HCT116 (cell line): ENCODE measurements around the gene GPX7. TPM values are rescaled to one million over a fixed set of nuclear protein-coding genes. Genes with fewer than 3 reads are reported as not detected.

ENCODE experiments used
- ATAC-seq: fragments of 200-7000 bp; cut with Tn5 transposase; 2 replicates; pipeline ENCODE4 v1.9.1; 2020; ENCODE audit warnings: mild to moderate bottlenecking, moderate library complexity
- BruUV-seq: library from RNA; stranded (reverse); fragments of 400-500 nt; replicated peaks from 2 replicates; lab custom pipeline; 2021; lab: Mats Ljungman, UMichigan
- CTCF ChIA-PET: fragments of 300-600 bp; sonication (Branson Sonifier 250); formaldehyde crosslinking; loops from one replicate; lab custom pipeline; 2021; ENCODE audit warnings: antibody characterized with exemption; lab: Charles Lee
- POLR2A ChIA-PET: fragments of 300-600, 350-600 bp; sonication (Branson Sonifier 250); formaldehyde crosslinking; loops from one replicate; lab custom pipeline; 2021; ENCODE audit warnings: antibody characterized with exemption; lab: Charles Lee
- RAD21 ChIA-PET, 2 experiments: fragments of 300-600 bp; sonication (Branson Sonifier 250); formaldehyde crosslinking; loops; one replicate each; lab custom pipeline; 2023; ENCODE audit warnings: low total read pairs in 2 of 2; ENCODE audit not compliant: uncharacterized antibody in 2 of 2, unreplicated experiment in 2 of 2, low non-redundant PET in 1 of 2; lab: Charles Lee
- DNase-seq: peaks from one replicate; pipeline ENCODE4 v3.0.0-alpha.2; 2010; ENCODE audit warnings: low read depth, low spot score
- H2AFZ ChIP-seq: fragments of 200-600 bp; shearing (Covaris generic), sonication (generic); 2 replicates; pipeline ENCODE4 v1.6.1; 2017; ENCODE audit warnings: low read depth, mixed run types, mixed read lengths, antibody characterized with exemption, low read length; ENCODE audit not compliant: poor library complexity, severe bottlenecking
- H3K27ac ChIP-seq: 2 replicates; pipeline ENCODE4 v1.5.1; 2012; ENCODE audit warnings: low read depth, low read length
- H3K27me3 ChIP-seq: fragments of 200-600 bp; sonication (generic); 2 replicates; pipeline ENCODE4 v1.6.1; 2016; ENCODE audit warnings: mixed run types, low read length, mixed read lengths; ENCODE audit not compliant: insufficient read depth
- H3K36me3 ChIP-seq, 2 experiments: fragments of 200-500 bp in 1 of 2; fragments of 200-600 bp in 1 of 2; sonication (Bioruptor generic) in 1 of 2; sonication (generic) in 1 of 2; 2 replicates each; pipeline versions ENCODE4 v1.5.1 to v1.6.1; 2014 to 2016; ENCODE audit warnings: low read length in 2 of 2, inconsistent platforms in 1 of 2, mixed read lengths in 1 of 2, mixed run types in 1 of 2; ENCODE audit not compliant: insufficient read depth in 2 of 2, control insufficient read depth in 1 of 2
- H3K4me1 ChIP-seq, 2 experiments: fragments of 200-600 bp in 1 of 2; sonication (generic) in 1 of 2; 2 replicates each; pipeline versions ENCODE4 v1.5.1 to v1.6.1; 2012 to 2017; ENCODE audit warnings: low read length in 2 of 2, inconsistent platforms in 1 of 2, mild to moderate bottlenecking in 1 of 2, mixed read lengths in 1 of 2, mixed run types in 1 of 2, moderate library complexity in 1 of 2; ENCODE audit not compliant: insufficient read depth in 2 of 2, control insufficient read depth in 1 of 2
- H3K4me2 ChIP-seq: fragments of 200-600 bp; sonication (generic); 2 replicates; pipeline ENCODE4 v1.6.1; 2017; ENCODE audit warnings: mixed run types, low read length, mixed read lengths
- H3K4me3 ChIP-seq, 2 experiments: fragments of 200-600 bp in 1 of 2; sonication (generic) in 1 of 2; replicated peaks in 1 of 2; 2 replicates each; pipeline ENCODE4 v1.5.1; 2011 to 2016; ENCODE audit warnings: low read length in 2 of 2, control low read depth in 1 of 2, low read depth in 1 of 2, mild to moderate bottlenecking in 1 of 2, mixed read lengths in 1 of 2, mixed run types in 1 of 2
- H3K79me2 ChIP-seq: fragments of 200-600 bp; sonication (generic); 2 replicates; pipeline ENCODE4 v1.6.1; 2017; ENCODE audit warnings: mild to moderate bottlenecking, mixed run types, low read length, moderate library complexity, mixed read lengths; ENCODE audit not compliant: insufficient read depth
- H3K9ac ChIP-seq: fragments of 200-600 bp; sonication (generic); 2 replicates; pipeline ENCODE4 v1.6.1; 2016; ENCODE audit warnings: low read length, mixed read lengths
- H3K9me2 ChIP-seq: fragments of 200-600 bp; sonication (generic), shearing (Covaris generic); 2 replicates; pipeline ENCODE4 v1.6.1; 2017; ENCODE audit warnings: mixed run types, mild to moderate bottlenecking, moderate library complexity; ENCODE audit not compliant: insufficient read depth
- H3K9me3 ChIP-seq, 2 experiments: fragments of 200-500 bp in 1 of 2; fragments of 200-600 bp in 1 of 2; sonication (Bioruptor generic) in 1 of 2; sonication (generic) in 1 of 2; 2 replicates each; pipeline ENCODE4 v1.6.1; 2014 to 2017; ENCODE audit warnings: low read length in 2 of 2, mixed read lengths in 2 of 2, inconsistent platforms in 1 of 2, low read depth in 1 of 2, mild to moderate bottlenecking in 1 of 2, mixed run types in 1 of 2, moderate library complexity in 1 of 2; ENCODE audit not compliant: control insufficient read depth in 1 of 2, insufficient read depth in 1 of 2
- H4K20me1 ChIP-seq: fragments of 200-600 bp; sonication (generic), shearing (Covaris generic); 2 replicates; pipeline ENCODE4 v1.6.1; 2017; ENCODE audit warnings: mixed run types, mild to moderate bottlenecking, moderate library complexity; ENCODE audit not compliant: insufficient read depth
- CBX3 ChIP-seq: IDR thresholded peaks from 2 replicates; pipeline ENCODE4 v1.6.1; 2012; ENCODE audit warnings: low read depth
- ELF1 ChIP-seq: IDR thresholded peaks from 2 replicates; pipeline ENCODE4 v1.6.1; 2012; ENCODE audit warnings: low read depth, borderline replicate concordance
- EZH2phosphoT487 ChIP-seq: fragments of 200-600 bp; IDR thresholded peaks from 2 replicates; pipeline ENCODE4 v1.6.1; 2018; ENCODE audit warnings: antibody characterized with exemption, borderline replicate concordance
- ZFX ChIP-seq: fragments of 450-650 bp; IDR thresholded peaks from 2 replicates; pipeline ENCODE4 v1.6.1; 2017
- ZNF274 ChIP-seq: fragments of 200-500 bp; sonication (Bioruptor generic); IDR thresholded peaks from 2 replicates; pipeline ENCODE4 v1.6.1; 2014; ENCODE audit warnings: mild to moderate bottlenecking, low read depth, low read length, inconsistent platforms
- intact Hi-C: fragments of 100-400 bp; cut with micrococcal nuclease; formaldehyde crosslinking; loops from 2 replicates; pipeline ENCODE4 v1.10.0; 2022
- total RNA-seq: library from RNA; stranded (reverse); gene quantifications from one replicate; pipeline ENCODE4 v1.2.1, GENCODE V29; 2021; ENCODE audit not compliant: unreplicated experiment
- TF ChIP-seq, protein P1 (sequence below), 3 experiments: fragments of 200-600 bp in 1 of 3; sonication (generic) in 1 of 3; IDR thresholded peaks in 2 of 3; conservative IDR thresholded peaks in 1 of 3; 2 replicates each; pipeline ENCODE4 v1.5.1; 2012 to 2017; ENCODE audit warnings: low read depth in 2 of 3, low read length in 2 of 3, antibody characterized with exemption in 1 of 3, borderline replicate concordance in 1 of 3, control low read depth in 1 of 3, mild to moderate bottlenecking in 1 of 3, mixed read lengths in 1 of 3, mixed run types in 1 of 3, moderate library complexity in 1 of 3; ENCODE audit not compliant: insufficient read depth in 1 of 3
- TF ChIP-seq, protein P2 (sequence below): IDR thresholded peaks from 2 replicates; pipeline ENCODE4 v1.6.1; 2012; ENCODE audit warnings: low read depth
- TF ChIP-seq, protein P3 (sequence below): IDR thresholded peaks from 2 replicates; pipeline ENCODE4 v1.6.1; 2012

GPX7 gene
- total RNA-seq, 1 experiment from 2014 or later: not detected

GRCh38 chr1:52572387-52572786 lies 29.8 kb upstream of the GPX7 start:
- ATAC-seq: no peak
- intact Hi-C loops: no loop called here
- Histone ChIP-seq H3K79me2 (no peaks in the 10 kb centered on the region), H3K9me2 (no peaks in the 10 kb centered on the region), H3K27ac (no peak overlapping the region), H3K4me3 (no peak overlapping the region), H3K36me3 (no peaks in the 10 kb centered on the region), H3K4me1 (peaks cover 5 to 15% of the 10 kb centered on the region in 2 experiments; a peak in 3 of 4 replicates), H2AFZ (no peak overlapping the region), H3K9me3 (no peaks in the 10 kb centered on the region), H4K20me1 (no peaks in the 10 kb centered on the region), H3K9ac (no peak overlapping the region), H3K4me2 (no peak overlapping the region), H3K27me3 (no peaks in the 10 kb centered on the region)
- no TSS peak for BruUV-seq
- ChIA-PET RAD21 (no interaction called here), CTCF (no interaction called here), POLR2A (no interaction called here)
- DNase-seq: no peak
- TF ChIP-seq EZH2phosphoT487 (no peak), ZNF274 (no peak), ELF1 (no peak), CBX3 (no peak), ZFX (no peak)
- TF ChIP-seq, protein P1, sequence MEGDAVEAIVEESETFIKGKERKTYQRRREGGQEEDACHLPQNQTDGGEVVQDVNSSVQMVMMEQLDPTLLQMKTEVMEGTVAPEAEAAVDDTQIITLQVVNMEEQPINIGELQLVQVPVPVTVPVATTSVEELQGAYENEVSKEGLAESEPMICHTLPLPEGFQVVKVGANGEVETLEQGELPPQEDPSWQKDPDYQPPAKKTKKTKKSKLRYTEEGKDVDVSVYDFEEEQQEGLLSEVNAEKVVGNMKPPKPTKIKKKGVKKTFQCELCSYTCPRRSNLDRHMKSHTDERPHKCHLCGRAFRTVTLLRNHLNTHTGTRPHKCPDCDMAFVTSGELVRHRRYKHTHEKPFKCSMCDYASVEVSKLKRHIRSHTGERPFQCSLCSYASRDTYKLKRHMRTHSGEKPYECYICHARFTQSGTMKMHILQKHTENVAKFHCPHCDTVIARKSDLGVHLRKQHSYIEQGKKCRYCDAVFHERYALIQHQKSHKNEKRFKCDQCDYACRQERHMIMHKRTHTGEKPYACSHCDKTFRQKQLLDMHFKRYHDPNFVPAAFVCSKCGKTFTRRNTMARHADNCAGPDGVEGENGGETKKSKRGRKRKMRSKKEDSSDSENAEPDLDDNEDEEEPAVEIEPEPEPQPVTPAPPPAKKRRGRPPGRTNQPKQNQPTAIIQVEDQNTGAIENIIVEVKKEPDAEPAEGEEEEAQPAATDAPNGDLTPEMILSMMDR (IDR thresholded peaks at IDR 0.05 in 2 of 3, conservative IDR thresholded peaks at IDR 0.05 in 1 of 3; ENCODE audit: borderline replicate concordance in 1 of 3, insufficient read depth in 1 of 3, low read depth in 2 of 3, low read length in 2 of 3): no peak
- TF ChIP-seq, protein P2, sequence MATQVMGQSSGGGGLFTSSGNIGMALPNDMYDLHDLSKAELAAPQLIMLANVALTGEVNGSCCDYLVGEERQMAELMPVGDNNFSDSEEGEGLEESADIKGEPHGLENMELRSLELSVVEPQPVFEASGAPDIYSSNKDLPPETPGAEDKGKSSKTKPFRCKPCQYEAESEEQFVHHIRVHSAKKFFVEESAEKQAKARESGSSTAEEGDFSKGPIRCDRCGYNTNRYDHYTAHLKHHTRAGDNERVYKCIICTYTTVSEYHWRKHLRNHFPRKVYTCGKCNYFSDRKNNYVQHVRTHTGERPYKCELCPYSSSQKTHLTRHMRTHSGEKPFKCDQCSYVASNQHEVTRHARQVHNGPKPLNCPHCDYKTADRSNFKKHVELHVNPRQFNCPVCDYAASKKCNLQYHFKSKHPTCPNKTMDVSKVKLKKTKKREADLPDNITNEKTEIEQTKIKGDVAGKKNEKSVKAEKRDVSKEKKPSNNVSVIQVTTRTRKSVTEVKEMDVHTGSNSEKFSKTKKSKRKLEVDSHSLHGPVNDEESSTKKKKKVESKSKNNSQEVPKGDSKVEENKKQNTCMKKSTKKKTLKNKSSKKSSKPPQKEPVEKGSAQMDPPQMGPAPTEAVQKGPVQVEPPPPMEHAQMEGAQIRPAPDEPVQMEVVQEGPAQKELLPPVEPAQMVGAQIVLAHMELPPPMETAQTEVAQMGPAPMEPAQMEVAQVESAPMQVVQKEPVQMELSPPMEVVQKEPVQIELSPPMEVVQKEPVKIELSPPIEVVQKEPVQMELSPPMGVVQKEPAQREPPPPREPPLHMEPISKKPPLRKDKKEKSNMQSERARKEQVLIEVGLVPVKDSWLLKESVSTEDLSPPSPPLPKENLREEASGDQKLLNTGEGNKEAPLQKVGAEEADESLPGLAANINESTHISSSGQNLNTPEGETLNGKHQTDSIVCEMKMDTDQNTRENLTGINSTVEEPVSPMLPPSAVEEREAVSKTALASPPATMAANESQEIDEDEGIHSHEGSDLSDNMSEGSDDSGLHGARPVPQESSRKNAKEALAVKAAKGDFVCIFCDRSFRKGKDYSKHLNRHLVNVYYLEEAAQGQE: no peak
- TF ChIP-seq, protein P3, sequence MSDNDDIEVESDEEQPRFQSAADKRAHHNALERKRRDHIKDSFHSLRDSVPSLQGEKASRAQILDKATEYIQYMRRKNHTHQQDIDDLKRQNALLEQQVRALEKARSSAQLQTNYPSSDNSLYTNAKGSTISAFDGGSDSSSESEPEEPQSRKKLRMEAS: no peak
